HTERT RPE-1 (cell line): ENCODE results near the gene CYP2S1.
"Not testable (repeated sequence)": the region's sequence is repeated elsewhere in the genome, so short reads cannot be mapped to it uniquely, and the experiment has no call there.

ENCODE experiments used
- in situ Hi-C: fragments of 300-500 bp; cut with MboI; formaldehyde crosslinking; loops from 4 replicates; pipeline ENCODE4 v1.14.3; 2020; ENCODE audit warnings: low sequenced_read_pairs

Gene CYP2S1, protein sequence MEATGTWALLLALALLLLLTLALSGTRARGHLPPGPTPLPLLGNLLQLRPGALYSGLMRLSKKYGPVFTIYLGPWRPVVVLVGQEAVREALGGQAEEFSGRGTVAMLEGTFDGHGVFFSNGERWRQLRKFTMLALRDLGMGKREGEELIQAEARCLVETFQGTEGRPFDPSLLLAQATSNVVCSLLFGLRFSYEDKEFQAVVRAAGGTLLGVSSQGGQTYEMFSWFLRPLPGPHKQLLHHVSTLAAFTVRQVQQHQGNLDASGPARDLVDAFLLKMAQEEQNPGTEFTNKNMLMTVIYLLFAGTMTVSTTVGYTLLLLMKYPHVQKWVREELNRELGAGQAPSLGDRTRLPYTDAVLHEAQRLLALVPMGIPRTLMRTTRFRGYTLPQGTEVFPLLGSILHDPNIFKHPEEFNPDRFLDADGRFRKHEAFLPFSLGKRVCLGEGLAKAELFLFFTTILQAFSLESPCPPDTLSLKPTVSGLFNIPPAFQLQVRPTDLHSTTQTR

DNA sequence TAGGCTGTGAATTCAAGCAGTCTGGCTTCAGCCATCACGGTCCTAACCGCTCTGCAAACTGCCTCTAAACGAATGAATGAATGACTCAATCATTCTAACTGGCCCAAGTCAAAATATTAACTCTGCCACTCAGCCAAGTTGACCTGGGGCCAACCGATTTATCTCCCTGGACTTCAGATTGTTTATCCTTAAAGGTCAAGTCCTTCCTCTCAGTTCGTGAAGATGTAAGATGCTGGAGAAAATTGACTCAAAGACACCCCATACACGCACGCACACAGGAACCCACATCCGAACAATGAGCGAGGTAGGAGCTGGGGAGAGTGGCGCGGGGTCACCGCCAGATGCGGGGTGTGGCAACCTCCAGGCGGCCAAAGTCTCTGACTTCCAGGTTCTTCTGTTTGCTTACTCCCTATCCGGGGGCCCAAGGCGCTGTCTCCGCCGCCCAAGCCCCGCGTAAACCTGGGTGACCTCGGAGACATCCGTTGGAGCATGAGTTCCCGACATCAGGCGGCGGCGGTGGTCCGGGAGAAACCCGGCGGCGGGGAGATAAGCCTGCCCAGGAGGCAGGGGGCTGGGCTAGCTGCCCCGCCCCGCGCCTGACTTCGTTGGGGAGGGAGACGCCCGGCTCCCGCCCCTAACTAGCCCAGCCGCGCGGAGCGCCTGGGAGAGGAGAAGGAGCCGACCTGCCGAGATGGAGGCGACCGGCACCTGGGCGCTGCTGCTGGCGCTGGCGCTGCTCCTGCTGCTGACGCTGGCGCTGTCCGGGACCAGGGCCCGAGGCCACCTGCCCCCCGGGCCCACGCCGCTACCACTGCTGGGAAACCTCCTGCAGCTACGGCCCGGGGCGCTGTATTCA is at the start of gene CYP2S1:
Gene CYP2S1, plus strand, starts transcription at position 646 of the 856 bp plus-strand sequence. Its CDS starts 46 bp downstream, at position 692.
- in situ Hi-C loops: no loop called here

DNA sequence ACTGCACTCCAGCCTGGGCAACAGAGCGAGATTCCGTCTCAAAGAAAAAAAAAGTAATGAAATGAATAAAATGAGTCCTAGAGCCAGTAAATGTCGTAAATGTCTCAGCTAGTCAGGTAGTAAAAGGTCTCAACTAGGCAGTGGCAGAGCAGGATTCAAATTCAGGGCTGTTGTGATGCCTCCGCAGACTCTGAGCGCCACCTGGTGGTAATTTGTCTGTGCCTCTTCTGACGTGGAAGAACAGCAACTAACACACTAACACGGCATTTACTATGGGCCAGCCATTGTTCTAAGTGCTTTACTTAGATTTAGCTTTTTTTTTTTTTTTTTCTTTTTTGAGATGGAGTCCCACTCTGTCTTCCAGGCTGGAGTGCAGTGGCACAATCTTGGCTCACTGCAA is 48.6 kb upstream of the CYP2S1 start:
- in situ Hi-C loops: no loop called here

DNA sequence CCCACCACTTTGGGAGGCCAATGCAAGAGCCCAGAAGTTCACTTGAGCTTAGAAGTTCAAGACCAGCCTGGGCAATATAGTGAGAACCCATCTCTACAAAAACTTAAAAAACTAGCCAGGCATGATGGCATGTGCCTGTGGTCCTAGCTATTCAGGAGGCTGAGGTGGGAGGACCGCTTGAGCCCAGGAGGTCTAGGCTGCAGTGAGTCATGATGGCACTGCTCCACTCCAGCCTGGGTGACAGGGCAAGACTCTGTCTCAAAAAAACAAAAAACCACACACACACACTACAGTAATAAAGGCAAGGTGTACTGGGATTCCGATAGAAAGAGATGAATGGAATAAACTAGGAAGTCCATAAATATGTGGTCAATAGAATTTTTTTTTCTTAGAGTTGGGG is 43.2 kb upstream of the CYP2S1 start:
- in situ Hi-C loops: no loop called here

DNA sequence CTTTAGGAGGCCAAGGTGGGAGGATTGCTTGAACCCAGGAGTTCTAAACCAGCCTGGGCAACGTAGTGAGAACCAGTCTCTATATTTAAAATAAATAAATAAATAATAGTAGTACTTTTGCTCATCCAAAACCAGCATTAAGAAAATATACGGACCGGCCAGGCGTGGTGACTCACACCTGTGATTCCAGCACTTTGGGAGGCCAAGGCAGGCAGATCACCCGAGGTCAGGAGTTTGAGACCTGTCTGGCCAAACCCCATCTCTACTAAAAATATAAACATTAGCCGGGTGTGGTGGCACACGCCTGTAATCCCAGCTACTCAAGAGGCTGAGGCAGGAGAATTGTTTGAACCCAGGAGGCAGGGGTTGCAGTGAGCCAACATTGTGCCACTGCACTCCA is 42.0 kb upstream of the CYP2S1 start:
- in situ Hi-C loops: not testable (repeated sequence)

DNA sequence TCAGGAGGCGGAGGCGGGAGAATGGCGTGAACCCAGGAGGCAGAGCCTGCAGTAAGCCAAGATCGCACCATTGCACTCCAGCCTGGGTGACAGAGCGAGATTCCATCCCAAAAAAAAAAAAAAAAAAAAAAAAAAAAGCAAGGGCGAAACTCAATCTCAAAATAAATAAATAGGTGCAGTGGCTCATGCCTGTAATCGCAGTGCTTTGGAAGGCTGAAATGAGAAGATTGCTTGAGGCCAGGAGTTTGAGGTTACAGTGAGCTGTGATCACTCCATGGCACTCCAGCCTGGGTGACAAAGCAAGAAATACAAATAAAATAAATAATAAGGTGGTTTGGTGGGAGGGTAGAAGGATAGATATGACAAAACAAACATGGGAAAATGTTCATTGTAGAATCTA is 39.0 kb upstream of the CYP2S1 start:
- in situ Hi-C loops: no loop called here

DNA sequence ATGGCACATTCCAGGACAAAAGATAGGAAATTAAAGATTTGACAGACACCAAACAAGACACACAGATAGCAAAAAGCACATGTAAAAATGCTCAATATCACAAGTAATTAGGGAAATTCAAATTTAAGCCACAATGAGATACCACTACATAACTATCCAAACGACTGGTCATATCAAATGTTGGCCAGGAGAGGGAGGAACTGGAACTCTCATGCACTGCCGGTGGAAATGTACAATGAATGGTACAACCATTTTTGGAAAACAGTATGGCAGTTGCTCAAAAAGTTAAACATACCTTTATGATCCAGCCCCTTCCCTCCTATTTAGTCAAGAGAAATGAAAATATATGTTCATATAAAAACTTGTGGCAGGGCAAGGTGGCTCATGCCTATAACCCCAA is 36.8 kb upstream of the CYP2S1 start:
- in situ Hi-C loops: no loop called here

DNA sequence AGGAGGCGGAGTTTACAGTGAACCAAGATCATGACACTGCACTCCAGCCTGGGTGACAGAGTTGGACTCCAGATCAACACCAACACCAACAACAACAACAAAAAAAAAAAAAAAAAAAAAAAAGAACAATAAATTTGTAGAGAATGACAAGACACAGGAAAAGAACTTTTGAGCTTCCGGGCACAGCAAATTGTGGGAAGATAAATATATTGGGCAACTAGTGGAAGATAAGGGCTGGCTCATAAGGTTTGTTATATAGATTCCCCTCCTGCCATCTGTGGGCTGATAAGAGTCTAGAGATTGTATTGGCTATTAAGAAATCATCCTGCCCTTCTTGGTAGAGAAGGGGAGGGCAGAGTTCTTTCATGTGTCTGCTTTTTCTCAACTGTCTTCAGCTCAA is 33.1 kb upstream of the CYP2S1 start:
- in situ Hi-C loops: no loop called here

DNA sequence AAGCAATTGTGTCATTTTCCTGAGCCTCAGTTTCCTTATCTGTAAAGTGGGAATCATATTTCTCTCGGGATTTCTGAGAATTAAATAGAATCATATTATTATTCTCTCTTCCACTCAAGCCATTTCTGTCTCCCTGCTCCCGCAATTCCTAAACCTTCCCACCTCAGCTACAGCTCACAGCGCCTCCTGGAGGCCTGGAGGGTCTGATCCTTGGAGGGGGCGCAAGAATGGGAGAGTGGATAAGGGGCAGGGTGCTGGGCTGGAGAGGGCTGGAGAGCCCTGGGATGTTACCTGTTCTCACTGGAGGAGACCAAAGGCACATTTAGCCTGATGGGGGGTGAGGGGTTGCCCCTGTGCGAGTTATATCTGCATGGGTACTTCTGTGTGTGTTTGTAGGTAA is 31.1 kb upstream of the CYP2S1 start:
- in situ Hi-C loops: no loop called here

DNA sequence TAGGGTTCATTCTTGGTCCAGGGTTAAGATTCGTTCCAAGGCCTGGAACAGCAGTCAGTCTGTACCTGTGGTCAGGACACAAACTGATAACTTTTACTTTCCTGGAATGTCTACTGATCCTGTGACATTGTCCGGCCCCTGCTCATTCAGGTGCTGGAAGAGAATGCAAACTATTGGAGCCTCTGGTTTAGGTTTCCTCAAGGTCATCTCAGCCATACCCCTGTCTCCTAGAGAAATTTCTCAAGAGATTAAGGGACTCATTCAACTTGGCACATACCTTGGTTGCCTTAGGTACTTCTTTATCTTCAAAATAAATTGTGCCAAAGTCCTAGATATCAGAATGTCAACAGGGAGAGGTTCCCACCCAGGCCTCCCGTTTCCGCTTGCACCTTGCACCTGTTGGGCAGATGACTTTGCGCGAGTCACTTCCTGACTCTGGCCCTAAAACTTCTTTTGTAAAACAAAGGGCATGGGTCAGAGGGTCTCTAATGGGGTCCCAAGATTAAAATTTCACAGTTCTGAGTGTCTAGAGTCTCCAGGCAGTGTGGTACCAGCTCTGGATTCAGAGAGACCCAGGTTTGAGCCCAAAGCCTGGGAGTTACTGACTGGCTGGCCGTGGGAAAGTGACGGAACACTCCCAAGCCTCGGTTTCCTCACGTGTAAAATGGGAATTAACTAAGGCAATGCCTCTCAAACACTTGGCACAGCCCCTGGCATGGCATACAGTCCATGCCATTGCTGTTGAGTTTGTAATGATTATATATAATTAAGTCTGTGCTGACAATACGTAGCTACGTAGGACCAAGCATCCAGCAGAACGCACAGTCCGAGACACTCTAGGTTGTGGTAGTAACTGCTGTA is 25.8 kb upstream of the CYP2S1 start:
- in situ Hi-C loops: no loop called here

DNA sequence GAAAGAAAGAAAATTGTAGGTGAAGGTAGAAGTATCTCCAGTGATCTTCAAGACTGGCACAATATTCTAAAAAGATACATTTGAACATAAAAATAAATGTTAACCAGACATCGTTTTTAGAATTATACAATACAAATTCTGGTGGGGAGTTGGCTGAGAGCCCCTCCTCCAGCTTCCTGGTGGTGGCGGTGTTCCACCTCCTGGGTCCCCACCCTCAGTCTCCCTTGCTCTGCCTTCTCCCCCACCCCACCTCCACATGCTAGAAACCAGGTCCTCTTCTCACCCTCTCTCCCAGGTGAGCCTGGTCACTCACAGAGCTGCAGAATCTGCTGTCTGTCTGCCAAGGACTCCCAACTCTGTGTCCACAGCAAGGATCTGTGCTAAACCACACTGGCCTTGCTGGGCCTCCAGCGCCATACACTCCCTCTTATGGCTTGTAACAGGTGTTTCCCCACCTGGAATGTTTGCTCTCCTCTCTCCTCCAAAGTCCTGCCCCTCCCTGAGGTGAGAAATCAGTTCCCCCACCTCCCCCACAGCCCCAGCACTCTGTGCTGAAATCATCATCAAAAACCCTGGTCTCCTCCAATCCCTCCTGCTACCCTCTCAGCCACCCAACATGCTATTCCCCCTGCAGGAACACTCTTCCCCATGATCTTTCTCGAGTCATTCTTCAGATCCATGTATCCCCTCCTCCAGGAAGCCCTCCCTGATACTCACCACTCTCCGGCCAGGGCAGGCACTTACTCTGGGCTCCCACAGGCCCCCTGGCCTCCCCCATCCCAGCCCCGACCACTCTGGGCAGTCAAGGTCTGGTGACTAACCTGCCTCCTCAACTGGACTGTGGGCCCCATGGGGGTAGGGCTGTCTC is 20.5 kb upstream of the CYP2S1 start:
- in situ Hi-C loops: no loop called here

DNA sequence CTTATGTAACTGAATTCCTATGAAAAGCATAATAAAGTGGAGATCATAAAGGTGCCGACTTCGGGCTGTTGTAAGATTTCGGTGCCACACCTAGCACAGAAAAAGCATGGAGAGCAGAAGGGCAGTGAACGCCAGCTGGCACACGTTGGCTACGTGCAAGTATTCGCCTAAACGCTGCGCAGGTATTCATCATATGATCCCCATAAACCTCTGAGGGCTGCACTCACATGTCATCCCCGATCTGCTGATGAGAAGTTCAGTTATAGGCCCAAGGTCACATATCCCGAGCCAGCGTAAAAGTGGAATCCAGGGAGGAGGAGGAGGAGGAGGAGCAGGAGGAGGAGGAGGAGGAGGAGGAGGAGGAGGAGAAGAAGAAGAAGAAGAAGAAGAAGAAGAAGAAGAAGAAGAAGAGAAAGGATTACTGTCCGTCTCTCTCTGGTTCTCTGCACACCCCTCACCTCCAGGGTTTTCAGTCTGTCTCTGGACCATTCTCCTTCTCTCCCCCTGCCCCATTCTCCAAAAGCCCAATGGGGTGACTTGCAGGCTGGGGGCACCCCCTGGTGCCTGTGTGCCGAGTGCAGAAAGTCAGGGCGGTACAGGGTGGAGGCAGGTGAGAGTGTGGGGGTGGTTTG is 18.6 kb upstream of the CYP2S1 start:
- in situ Hi-C loops: no loop called here

DNA sequence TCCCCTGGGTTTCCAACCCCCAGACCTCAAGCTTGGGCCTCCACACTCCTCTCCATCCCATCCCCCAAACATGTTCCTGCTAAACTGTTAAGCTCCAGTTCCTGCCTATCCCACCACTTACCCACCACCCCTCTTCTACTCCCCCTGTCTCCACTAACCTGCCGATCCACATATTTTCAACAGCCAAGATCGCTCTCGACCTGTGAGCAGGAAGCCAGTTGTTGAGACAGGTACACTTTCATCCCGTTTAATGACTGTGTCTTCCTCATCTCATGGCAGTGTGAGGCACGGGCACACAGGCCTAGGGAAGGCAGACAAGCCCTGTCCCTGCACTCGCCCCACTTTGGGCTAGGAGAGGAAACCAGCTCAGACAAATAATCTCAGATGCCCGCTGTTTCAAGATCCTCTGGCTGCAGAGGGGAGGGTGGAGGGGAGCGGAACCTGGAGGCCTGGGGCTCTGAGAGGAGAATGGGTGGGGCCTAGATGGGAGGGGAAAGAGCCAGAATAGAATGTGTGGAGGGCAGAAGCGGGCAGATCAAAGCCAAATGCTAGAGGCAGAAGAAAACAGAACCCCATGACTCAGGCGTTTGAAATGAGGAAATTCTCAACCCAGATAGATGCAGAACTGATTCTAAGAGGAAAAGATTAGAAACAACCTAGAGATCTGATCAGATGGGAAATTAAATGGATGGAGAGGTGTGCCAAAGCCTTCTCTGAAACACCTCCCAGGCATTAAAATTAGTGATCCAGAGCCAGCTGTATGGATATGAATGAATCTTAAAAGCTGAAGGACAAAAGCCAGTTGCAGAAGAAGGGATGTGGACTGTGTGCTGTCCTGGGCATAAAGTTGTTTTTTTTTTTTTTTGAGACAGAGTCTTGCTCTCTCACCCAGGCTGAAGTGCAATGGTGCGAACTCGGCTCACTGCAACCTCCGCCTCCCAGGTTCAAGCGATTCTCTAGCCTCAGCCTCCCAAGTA is 16.9 kb upstream of the CYP2S1 start:
- in situ Hi-C loops: no loop called here

DNA sequence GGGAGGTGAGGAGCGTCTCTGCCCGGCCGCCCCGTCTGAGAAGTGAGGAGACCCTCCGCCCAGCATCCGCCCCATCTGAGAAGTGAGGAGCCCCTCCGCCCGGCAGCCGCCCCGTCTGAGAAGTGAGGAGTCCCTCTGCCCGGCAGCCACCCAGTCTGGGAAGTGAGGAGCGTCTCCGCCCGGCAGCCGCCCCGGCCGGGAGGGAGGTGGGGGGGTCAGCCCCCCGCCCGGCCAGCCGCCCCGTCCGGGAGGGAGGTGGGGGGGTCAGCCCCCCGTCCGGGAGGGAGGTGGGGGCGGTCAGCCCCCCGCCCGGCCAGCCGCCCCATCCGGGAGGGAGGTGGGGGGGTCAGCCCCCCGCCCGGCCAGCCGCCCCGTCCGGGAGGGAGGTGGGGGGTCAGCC is 12.8 kb upstream of the CYP2S1 start:
- in situ Hi-C loops: not testable (repeated sequence)

DNA sequence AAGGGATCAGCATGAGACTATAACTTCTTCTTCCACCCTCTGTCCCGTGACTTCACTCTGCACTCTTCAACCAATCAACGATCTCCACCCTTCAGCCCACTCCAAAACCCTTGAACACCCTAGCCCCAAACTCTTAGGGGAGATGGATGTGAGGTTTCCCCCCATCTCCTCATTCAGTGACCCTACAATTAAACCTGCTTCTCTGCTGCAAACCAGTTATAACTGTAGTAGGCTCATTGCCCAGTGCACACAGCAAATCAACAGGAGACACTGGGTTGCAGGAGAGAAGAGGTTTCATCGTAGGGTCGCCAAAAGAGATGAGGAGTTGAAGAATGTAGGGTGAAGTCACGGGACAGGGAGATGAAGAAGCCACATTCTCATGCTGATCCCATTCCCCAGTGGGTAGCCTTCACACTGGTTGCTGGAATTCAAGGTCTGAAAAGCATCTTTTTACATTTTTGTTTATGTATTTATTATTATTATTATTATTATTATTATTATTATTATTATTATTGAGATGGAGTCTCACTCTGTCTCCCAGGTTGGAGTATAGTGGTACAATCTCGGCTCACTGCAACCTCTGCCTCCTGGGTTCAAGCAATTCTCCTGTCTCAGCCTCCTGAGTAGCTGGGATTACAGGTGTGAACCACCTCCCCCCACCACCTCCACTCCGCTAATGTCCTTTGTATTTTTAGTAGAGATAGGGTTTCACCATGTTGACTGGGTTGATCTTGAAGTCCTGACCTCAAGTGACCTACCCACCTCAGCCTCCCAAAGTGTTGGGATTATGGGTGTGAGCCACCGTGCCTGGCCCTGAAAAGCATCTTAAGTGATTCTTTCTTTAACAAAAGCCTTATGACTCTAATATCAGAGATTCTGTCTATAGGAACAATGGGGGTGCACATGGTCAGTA is 5.8 kb upstream of the CYP2S1 start:
- in situ Hi-C loops: no loop called here

DNA sequence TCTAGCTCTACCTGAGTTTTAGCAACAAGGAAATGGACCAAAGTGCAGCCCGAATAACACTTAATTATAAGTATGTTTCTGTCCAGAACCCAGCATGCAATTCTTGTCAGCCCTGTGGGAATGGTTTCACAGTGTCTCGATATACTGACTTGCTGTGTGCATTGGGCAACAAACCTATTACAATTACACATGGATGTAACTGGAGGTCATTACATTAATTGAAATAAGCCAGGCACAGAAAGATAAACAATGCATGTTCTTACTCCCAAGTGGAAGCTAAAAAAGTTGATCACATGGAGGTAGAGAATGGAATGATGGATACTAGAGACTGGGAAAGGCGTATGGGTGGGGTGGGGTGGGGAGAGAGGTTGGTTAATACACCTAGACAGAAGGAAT is 5.1 kb upstream of the CYP2S1 start:
- in situ Hi-C loops: no loop called here

DNA sequence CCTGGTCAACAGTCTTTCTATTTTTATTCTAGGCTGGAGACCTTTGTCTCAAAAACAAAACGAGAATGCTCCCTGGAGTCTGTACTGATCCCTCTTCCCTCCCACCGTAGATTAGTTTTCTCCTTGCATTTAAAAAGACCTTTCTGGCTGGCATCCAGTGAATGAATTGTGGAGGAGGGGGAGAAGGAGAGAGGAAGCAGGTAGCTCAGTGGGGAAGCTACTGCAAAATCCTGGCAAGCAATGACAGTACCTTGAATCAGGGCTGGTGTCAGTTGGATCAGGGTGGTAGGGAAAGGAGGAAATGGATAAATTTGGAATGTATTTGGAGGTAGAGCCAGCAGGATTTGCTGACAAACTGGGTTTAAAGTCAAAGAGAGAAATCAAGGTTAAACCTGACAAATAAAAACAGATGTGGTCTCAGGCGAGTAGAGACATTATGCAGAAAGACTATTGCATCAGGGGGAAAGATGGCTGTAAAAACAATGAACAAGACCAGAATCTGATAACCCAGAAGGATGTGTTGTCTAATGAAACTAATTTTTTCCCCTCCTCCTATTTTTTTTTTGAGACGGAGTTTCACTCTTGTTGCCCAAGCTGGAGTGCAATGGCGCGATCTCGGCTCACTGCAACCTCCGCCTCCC is 3.5 kb upstream of the CYP2S1 start:
- in situ Hi-C loops: no loop called here
